NCI-H187 (cell line): ENCODE measurements around the gene CD300LF.

Experiments used
- DNase-seq, 2 experiments: peaks; one replicate each; lab custom pipeline; 2025; lab: John Stamatoyannopoulos, UW

Gene CD300LF

DNA sequence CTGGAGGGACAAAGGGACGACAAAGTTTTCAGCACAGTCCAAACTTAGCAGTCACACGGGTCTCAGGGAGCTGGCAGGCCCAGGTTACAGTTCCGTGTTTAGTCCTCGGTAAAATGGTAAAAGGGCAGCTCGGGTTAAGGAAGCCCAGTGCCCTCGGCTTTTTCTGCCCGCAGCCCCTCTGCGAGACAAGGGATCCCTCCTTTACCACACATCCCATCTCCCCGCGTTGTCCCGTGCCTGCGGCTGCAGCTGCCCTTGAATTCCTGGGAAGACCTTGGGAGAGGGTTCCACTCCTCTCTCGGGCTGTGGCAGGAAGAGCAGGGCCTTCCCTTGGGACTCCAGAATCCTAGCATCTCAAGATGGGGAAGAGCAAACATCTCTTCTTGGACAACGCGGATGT, 17.1 kb upstream of the CD300LF start:
- DNase-seq = no peak

DNA sequence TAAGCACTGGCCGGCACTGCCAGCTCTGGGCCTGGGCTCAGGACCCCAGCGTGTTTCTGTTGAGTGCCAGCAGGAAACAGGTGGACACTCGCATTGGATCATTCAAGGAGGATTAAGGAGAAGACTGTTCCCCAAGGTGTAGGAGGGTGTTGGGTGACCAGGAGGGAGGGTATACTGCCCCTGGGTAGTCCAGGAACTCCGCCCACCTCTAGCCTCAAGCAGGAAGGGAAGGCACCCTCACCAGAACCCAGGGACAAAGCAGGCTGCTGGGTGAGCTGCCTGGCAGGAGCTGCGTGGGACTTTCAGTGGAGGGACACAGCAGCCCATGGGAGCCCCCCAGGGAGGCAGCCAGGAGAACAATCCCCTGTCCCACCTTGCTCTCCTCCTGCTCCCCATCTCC, 16.6 kb upstream of the CD300LF start:
- DNase-seq = no peak

DNA sequence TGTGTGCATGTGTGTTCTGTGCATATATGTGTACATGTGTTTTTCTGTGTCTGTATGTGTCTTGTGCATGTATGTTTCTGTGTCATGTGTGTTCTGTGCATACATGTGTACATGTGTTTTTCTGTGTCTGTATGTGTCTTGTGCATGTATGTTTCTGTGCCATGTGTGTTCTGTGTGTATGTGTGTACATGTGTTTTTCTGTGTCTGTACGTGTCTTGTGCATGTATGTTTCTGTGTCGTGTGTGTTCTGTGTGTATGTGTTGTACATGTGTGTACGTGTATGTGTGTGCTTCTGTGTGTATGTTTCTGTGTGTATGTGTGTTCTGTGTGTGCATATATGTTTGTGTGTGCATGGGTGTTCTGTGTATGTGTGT, 16.0 kb upstream of the CD300LF start:
- no peak for DNase-seq

DNA sequence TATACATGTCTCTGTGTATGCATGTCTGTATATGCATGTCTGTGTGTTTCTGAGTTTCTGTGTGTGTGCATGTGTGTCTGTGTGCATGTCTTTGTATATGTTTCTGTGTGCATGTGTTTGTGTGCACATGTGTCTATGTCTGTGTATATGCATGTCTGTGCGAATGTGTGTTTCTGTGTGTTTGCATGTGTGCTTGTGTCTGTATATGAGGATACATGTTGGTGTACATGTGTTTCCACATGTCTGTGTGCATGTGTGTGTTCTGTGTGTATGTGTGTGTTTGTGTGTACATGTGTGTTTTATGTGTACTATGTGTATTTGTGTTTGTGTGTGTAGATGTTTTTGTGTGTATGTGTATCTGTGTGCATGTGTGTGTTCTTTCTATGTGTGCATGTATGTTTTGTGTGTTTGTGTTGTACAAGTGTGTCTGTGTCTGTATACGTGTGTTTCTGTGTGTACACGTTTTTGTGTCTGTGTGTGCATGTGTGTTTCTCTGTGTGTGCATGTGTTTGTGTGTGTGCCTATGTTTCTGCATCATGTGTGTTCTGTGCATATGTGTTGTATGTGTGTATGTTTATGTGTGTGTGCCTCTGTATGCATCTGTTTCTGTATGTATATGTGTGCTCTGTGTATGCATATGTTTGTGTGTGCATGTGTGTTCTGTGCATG, 15.4 kb upstream of the CD300LF start:
- no peak for DNase-seq

DNA sequence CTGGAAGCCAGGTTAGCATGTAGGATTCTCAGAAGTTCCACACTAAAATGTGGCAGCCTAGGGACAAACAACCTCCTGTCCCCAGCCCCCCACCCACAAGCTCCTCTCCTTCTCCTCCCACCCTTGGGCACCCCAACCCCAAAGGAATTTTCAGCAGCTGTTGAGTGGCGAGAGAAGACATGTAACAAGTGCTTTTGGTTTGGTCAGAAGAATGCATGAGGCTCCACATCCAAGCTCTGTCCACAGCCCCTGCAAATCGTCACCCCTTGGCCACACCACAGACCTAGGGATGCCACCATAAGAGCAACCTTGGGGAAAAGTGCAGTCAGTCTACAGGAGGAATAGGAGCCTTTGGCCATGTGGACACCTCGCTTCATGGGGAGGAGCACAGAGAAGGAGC, 12.4 kb upstream of the CD300LF start:
- no peak for DNase-seq

DNA sequence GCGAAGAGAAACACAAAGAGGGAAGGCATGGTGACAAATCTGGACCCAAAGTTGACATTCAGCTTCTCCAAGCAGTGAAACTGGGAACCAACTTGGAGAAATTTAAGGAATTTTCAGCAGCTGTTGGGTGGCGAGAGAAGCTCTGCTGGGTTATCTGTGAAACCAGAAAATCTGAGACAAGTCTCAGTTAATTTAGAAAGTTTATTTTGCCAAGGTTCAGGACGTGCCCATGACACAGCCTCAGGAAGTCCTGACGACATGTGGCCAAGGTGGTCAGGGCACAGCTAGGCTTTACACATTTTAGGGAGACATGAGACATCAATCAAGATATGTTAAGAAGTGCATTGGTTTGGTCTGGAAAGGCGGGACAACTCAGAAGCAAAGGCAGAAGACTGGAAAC, 11.2 kb upstream of the CD300LF start:
- DNase-seq = no peak

DNA sequence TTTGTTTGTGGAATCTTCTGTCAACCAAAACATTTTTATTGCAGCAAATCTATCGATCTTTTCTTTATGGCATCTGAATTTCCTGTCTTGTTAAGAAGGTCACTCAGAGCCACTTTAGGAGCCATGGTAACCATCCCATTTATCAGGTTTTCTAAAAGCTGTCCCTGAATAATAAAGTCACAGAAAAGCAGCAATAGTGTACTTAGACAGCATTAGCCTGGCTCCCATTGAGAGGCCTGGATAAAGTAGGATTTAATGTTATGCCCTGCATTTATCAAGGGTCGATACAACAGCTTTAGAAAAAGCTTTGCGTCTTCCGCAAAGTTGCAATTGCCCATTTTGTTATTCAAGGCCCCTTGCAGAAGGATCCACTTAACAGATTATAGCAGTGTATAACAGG, 10.1 kb upstream of the CD300LF start:
- DNase-seq = no peak

DNA sequence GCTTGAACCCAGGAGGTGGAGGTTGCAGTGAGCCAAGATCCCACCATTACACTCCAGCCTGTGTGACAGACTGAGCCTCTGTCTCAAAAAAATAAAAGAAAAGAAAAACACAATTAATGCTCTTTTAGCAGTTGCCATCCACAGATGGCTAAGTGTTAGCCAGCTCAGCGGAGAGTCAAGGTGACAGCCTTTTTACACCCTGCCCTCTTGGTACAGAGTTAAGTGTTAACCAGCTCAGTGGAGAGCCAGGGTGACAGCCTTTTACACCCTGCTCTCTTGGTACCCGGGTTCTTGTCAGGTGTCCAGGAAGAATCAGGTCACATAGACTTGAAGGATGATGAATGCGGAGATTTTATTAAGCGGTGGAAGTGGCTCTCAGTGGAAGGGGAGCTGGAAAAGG, 7.8 kb upstream of the CD300LF start:
- no peak for DNase-seq

DNA sequence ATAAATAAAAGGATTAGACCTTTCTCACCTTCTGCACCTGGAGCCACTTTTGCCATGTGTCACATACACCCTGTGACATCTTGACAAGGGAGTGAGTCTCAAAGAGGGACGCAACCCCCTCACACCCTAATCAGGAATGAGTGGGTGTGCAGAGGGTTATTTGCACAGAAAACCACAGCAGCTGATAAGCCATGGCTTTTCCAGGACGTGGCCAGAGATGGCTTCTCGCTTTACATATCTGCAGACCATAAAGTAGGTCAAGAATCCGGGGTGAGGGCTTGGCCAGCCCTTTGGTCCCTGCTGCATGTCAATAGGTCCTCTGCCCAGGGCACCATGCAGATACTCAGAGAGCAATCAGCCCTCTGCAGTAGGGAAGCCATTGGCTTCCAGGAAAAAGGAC, 2.4 kb upstream of the CD300LF start:
- DNase-seq = no peak

DNA sequence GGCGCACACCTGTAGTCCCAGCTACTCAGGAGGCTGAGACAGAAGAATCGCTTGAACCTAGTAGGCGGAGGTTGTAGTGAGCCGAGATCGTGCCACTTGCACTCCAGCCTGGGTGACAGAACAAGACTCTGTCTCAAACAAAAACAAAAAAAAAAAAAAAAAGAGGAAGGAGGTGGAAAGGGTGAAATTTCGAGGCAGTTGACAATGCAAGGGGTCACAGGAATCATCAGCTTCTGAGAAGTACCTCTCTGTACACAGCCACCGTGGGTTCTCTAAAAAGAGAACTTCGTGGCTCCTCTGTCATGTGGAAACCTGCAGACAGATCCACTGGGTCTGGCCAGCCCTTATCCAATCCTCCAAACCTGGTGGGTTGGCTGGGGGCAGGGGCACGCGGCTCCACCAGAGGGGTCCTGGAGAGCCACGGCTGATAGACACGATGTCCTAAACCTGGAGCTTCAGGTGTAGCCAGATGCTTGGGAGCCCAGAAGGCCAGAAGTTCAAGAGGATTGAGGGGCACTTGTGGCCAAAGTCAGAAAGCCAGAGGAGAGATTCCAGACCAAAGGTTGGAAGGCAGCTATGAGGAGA, 540 bp upstream of the CD300LF start:
- DNase-seq = no peak

DNA sequence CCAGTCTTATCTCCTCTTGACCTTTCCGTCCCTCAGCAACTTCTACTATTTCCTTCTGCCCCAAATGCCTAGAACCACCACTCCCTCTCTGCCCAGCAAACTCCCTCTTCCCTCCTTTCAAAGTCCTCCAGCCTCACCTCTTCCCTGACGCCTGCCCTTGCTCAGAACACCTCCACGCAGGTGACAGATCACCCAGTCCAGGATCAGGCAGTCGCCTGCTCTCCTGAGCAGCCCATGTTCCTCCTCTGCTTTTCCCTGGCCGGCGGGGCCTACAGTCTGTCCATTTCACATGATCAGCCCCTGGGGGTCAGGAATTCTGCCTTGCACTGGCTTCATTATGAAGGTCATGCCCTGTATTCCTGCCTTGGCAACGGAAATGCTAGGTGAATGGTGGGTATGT, 422 bp downstream of the CD300LF start:
- DNase-seq = no peak

DNA sequence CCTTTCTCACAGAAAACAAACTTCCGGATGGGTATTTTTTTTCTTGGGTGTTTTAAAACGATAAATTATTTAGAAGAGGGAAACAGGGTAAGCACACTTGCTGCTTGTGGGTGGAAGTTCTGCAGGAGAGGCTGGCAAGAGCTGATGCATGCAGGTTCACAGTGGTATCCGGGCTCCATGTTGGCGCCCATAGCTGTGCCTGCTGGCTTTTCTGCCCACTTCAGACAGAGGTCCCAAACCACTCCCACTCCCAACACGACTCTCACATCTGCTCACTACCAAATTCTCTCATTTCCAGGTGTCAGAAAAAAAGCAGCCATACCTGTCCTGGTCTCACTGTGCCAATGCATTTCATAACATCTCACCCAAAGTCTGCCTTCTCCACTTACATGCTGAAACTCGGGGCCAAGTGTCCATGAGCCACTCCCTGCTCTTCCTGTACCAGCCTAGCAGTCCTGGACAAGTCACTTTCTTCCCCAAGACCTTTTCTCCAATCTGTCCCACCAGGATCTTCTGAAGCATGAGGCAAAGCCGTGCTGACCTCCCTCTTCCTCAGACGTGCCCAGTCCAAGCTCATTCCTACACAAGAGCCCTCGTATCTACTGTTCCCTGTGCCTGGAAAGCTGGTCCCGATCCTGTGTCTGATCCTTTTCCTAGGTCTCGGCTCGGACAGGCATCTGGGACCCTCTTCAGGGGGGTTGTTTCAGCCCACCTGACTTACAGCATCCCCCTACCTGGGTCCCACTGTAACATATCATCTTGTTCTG, 1.5 kb downstream of the CD300LF start:
- no peak for DNase-seq

DNA sequence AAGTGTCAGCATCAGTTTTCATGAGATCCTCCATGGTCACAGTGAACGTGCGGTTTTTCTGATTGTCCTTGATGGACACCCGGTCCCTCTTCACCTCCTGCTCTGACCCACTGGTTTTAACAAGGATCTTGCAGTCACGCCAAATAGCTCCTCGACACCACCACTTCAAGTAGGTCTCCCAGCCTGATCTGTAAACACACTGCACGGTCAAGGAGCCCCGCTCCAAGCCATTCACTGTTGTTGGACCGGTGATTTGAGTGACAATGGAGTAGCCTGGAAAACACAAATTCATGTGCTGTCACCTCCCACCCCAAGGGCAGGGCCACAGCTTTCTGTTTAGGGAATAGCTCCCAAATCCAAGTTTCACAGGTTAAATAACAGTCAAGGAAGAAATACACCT, 8.2 kb downstream of the CD300LF start:
- DNase-seq = no peak

DNA sequence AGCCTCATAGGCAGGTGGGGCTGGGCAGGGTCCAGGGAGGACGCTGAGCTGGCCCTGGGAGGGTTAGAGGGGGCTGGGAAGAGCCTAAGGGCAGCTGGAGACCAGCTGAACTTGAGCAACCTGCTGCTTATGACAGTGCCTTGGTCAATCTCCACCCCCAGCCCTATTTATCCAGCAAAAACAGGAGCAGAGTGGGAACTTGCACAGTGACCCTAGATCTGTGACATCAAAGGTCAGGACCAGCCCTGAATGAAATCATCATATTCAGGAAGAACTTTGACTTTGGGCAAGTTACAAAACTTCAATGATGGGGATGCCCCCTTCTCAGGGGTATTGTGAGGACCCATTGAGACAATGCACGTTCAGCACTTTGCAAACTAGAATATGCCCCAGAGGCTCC, 9.4 kb downstream of the CD300LF start:
- DNase-seq = no peak

DNA sequence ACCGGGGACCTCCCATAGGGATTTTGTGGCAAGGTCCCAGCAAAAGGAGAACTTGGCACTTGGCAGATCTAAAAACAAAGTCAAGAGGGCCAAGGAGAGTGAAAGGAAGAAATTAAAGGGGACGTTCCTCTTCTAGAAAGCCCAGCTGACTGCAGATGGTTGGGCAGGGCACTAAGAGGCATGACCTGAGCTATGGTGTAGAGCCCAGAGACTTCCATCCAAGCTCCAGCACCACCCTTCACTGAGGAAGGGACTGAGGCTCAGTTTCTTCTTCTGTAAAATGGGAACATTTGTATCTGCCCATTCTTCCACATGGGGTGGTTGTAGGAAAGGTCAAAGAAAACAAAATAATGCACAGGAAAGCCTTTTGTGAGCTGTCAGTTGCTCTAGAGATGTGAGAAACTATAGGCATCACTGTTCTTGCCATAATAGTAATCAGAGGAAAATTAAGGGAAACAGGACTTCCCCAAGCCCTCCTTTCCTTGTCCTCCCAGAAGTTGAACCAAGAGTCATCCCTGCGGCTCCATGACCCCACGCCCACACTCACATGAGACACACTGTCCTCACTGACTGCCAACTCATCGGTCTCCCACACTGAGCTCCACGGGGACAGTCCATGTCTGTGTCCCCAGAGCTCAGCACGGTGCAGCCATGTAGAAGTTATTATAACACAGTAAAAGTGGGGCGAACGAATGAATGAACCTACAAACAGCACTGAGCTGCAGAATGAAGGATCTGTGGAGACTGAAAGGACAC, 10.4 kb downstream of the CD300LF start:
- DNase-seq = no peak

DNA sequence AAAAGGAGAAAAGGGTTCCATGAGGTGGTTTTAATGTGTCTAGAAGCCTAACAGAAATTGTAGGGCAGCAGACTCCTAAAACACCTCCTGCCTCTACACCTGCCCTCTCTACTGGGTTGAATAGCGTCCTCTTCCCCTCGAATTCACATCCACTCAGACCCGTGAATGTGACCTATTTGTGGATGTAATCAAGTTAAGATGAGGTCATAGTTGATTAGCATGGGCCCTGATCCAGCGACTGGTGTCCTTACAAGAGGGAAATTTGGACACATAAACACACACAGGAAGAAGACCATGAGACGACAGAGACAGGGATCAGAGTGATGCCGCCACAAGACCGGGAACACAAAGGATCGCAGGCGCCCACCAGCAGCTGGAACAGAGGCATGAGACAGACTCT, 13.5 kb downstream of the CD300LF start:
- DNase-seq = no peak

DNA sequence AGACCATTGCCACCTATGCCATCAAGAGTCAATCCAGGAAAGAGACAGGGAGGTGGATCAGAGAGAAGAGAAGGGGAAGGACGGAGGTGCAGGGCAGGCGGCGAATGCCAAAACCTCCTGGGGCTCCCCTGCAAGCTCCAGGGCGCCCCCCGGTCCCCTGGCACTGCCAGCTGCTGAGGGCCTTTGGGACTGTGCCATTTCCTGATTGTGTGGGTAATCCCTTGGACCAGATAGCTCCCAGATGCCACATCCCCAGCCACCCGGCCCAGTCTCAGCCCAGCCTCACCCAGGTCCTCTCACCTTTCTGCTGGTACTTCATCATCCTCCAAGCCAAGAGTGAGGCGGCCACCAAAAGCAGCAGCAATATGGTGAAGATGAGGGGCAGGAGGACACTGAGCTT, 14.7 kb downstream of the CD300LF start:
- no peak for DNase-seq

DNA sequence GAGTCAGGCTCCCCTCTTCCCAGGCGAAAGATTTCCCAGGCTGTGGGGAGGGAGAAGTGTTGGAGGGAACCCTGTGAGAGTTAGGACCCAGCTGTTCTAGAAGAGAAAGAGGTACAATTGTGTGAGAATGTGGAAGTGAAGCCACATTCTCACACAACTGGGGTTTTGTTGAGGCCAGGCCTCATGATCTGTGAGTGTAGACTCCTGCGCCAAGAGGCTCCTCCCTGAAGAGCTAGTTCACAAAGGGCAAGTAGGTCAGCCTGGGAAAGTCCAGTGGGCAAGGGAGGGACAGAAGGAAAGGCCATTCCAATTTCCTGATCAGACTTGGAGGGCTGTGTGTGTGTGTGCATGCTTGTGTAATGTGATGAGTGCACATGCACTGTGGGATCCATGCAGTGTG, 15.2 kb downstream of the CD300LF start:
- DNase-seq = no peak

DNA sequence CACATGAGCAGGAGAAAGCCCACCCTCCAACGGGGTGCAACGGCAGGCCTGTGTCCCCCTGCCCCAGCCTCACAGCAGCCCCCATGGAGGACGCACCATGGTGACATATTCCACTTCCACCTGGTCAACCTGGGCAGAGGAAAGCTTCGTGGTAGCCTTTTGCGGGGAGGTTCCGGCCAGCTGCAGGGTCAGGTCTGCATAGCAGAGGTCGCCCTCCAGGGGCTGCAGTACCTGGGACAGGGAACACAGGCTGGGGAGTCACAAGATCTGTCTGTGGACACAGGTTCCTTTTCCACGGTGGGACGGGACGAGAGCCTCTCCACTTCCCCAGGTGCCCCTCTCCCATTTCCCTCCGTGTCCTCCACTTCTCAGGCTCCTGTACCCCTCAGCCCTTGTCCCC, 17.1 kb downstream of the CD300LF start:
- no peak for DNase-seq

DNA sequence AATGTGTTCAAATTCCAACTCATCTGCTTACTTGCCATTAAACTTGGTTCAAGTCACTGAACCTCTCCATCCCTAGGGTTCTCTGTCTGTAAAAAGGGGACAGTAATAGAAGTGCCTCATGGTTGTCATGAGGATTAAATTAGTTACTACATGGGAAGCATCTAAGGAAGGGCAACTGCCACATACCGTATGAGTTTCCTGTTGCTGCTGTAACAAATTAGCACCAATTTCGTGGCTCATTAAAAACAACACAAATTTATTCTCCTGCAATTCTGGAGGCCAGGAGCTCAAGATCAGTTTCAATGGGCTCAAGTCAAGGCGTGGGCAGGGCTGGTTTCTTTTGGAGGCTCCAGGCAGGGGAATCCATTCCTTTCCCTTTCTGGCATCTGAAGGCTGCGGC, 18.6 kb downstream of the CD300LF start:
- DNase-seq = no peak

DNA sequence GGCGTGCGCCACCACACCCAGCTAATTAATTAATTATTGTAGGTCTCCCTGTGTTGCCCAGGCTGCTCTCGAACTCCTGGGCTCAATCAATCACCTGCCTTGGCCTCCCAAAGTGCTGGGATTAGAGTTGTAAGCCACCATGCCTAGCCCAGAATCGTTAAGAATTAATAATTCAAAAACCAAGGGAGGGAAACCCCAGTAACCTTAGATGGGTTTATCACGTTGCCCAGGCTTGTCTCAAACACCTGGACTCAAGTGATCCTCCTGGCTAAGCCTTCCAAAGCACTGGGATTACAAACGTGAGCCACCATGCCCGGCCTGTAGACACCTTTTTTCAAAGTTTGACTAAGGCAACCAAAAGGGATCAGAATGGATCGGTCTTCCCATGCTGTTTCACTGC, 21.6 kb downstream of the CD300LF start:
- DNase-seq = no peak

DNA sequence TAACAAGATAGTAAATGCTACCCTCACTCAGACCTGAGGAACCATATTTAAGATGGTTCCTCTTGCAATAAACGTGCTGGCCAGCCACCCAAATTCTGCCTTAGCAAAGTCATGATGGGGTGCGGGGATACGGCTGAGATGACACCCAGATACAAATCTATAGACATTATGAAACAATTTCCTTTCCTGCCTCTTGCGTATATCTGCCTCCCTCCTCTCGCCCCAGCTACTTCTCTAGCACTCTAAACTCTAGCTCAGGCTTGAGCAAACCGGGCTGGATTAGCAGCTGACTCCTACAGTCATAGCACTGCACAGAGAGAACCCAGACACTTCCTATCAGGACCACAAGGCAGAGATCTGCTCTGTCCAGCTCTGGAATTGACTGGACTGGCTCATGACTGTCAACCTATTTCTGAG, 22.3 kb downstream of the CD300LF start:
- no peak for DNase-seq

DNA sequence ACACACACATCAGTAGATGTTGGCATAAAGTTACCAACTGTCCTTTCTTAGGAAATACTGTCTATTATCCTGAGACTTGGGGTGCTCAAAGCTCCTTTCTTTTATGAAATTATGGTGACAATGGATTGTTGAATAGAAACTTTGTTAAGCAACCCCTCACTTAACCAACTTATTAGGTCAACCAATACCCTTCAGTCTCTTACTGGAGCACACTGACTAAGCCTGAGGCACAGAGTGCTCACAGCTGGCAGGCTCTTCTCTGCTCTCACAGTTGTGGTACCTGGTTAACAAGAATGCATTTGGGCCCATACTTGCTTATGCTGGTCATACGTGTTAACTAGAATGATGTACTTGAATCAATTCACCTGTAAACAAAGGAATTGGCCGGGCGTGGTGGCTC, 24.8 kb downstream of the CD300LF start:
- no peak for DNase-seq
